ENCODE data around the gene IGFBP6.

Gene IGFBP6

DNA sequence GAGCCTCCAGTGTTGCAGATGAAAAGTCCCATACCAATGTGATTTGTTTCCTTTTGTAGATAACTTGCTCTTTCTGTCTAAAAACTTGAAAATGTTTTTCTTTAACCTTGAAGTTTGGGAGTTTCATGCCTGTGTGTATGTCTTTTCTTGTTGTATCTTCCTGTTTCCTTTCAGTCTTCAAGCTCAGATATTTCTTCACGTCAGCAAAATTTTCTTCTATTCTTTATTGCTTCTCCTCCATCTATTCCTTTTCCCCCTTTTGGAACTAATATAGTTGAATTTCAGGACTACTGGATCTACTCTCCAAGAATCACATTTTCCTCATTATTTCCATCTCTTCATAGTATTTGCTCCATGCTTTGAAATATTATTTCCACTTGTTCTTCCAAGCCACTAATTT, 29.7 kb downstream of the IGFBP6 start:
- TF ChIP-seq EZH2phosphoT487 (IDR thresholded peaks at IDR 0.05; ENCODE audit: low read length) (no peak), EZH2 (optimal IDR thresholded peaks at IDR 0.05; ENCODE audit: low read depth, low read length) (no peak), CTCF (IDR thresholded peaks at IDR 0.05; ENCODE audit: low read length) (no peak)
- Histone ChIP-seq H3K4me2 (ENCODE audit: low read depth, low read length) (no peak overlapping the region), H4K20me1 (ENCODE audit: insufficient read depth, low read length) (no peaks in the 10 kb centered on the region), H3F3A (ENCODE audit: insufficient read depth, low read length) (no peaks in the 10 kb centered on the region), H3K9me2 (replicated peaks; ENCODE audit: insufficient read depth, low read length) (no peaks in the 10 kb centered on the region), H3K9me3 (replicated peaks; ENCODE audit: insufficient read depth, low read length) (no peaks in the 10 kb centered on the region), H2AFZ (ENCODE audit: low read length) (no peak overlapping the region), H3K27ac (ENCODE audit: low read length) (no peak overlapping the region), H3K79me2 (ENCODE audit: low read length) (no peaks in the 10 kb centered on the region), H3K27me3 (replicated peaks; ENCODE audit: insufficient read depth, low read length) (no peaks in the 10 kb centered on the region), H3K9ac (ENCODE audit: low read length) (no peak overlapping the region), H3K4me1 (ENCODE audit: low read length) (no peaks in the 10 kb centered on the region), H3K4me3 (ENCODE audit: low read length) (no peak overlapping the region), H3K36me3 (replicated peaks; ENCODE audit: insufficient read depth, low read length) (no peaks in the 10 kb centered on the region)
- DNase-seq = no peak

- Histone ChIP-seq H3K9me2 (replicated peaks; ENCODE audit: insufficient read depth, low read length) (no peaks in the 10 kb centered on the region), H3K27me3 (replicated peaks; ENCODE audit: insufficient read depth, low read length) (no peaks in the 10 kb centered on the region), H3K27ac (ENCODE audit: low read length) (no peak overlapping the region), H3K4me3 (ENCODE audit: low read length) (no peak overlapping the region), H3F3A (ENCODE audit: insufficient read depth, low read length) (no peaks in the 10 kb centered on the region), H2AFZ (ENCODE audit: low read length) (no peak overlapping the region), H3K4me2 (ENCODE audit: low read depth, low read length) (no peak overlapping the region), H3K79me2 (ENCODE audit: low read length) (no peaks in the 10 kb centered on the region), H3K9ac (ENCODE audit: low read length) (no peak overlapping the region), H3K36me3 (replicated peaks; ENCODE audit: insufficient read depth, low read length) (no peaks in the 10 kb centered on the region), H3K9me3 (replicated peaks; ENCODE audit: insufficient read depth, low read length) (no peaks in the 10 kb centered on the region), H3K4me1 (ENCODE audit: low read length) (no peaks in the 10 kb centered on the region), H4K20me1 (ENCODE audit: insufficient read depth, low read length) (no peaks in the 10 kb centered on the region)
- DNase-seq = no peak
- TF ChIP-seq CTCF (IDR thresholded peaks at IDR 0.05; ENCODE audit: low read length) = no peak
- no peak for TF ChIP-seq EZH2phosphoT487 (IDR thresholded peaks at IDR 0.05; ENCODE audit: low read length)
- no peak for TF ChIP-seq EZH2 (optimal IDR thresholded peaks at IDR 0.05; ENCODE audit: low read depth, low read length)
Observed at GRCh38 chr12:53128780-53129569, 31.5 kb downstream of the IGFBP6 start.

GRCh38 chr12:53131844-53132243, 34.4 kb downstream of the IGFBP6 start:
- H3K79me2 ChIP-seq (ENCODE audit: low read length) = no peaks in the 10 kb centered on the region
- H3K36me3 ChIP-seq (replicated peaks; ENCODE audit: insufficient read depth, low read length) = no peaks in the 10 kb centered on the region
- no peaks in the 10 kb centered on the region for H3K27me3 ChIP-seq (replicated peaks; ENCODE audit: insufficient read depth, low read length)
- DNase-seq = no peak
- TF ChIP-seq CTCF (IDR thresholded peaks at IDR 0.05; ENCODE audit: low read length) (no peak), EZH2 (optimal IDR thresholded peaks at IDR 0.05; ENCODE audit: low read depth, low read length) (no peak), EZH2phosphoT487 (IDR thresholded peaks at IDR 0.05; ENCODE audit: low read length) (no peak)
- H3K4me1 ChIP-seq (ENCODE audit: low read length) = no peaks in the 10 kb centered on the region
- H3K9me3 ChIP-seq (replicated peaks; ENCODE audit: insufficient read depth, low read length) = no peaks in the 10 kb centered on the region
- H3F3A ChIP-seq (ENCODE audit: insufficient read depth, low read length) = no peaks in the 10 kb centered on the region
- no peak overlapping the region for H2AFZ ChIP-seq (ENCODE audit: low read length)
- H3K4me3 ChIP-seq (ENCODE audit: low read length) = no peak overlapping the region
- no peak overlapping the region for H3K9ac ChIP-seq (ENCODE audit: low read length)
- H3K9me2 ChIP-seq (replicated peaks; ENCODE audit: insufficient read depth, low read length) = no peaks in the 10 kb centered on the region
- H4K20me1 ChIP-seq (ENCODE audit: insufficient read depth, low read length) = no peaks in the 10 kb centered on the region
- H3K4me2 ChIP-seq (ENCODE audit: low read depth, low read length) = no peak overlapping the region
- H3K27ac ChIP-seq (ENCODE audit: low read length) = no peak overlapping the region
